ENCODE measurements around the gene OGFOD3. TPM values are rescaled to one million over a fixed set of nuclear protein-coding genes. Genes with fewer than 3 reads are reported as not detected.

Gene OGFOD3
- total and polyA plus RNA-seq, 9 of the 15 experiments (the other 6 are each of a cell fraction or from before 2014, with no cell fraction given), result 0.69 to 44.7 (median 18.9) TPM

DNA sequence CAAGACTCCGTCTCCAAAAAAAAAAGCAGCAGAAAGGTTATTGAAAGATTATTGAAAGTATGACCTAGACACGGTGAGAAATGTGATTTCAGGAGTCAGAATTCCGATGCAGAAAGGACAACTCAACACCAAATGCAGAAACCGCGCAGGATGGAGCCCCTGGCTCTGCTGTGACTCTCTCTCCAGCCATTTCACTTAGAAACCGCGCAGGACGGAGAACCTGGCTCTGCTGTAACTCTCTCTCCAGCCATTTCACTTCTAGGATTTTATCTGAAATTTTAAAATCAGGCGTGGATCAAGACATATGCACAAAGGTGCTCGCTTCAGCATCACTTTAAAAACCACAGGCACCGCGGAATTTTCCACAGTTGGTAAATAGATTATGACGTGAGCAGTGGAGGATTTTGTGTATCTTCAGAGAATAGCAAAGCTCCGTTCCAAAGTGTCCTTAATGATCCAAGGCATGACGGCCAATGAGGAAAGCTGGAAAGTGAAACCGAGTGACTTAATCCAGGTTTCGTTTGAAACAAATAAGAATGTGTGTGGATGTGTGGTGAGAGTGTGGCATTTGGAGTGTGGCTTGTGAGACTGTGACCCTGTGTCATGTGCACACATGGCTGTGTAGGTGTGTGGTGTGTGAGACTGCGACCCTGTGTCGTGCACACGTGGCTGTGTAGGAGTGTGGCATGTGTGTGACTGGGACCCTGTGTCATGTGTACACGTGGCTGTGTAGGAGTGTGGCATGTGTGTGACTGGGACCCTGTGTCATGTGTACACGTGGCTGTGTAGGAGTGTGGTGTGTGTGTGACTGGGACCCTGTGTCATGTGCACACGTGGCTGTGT is 37.3 kb downstream of the OGFOD3 start (continued):
- no peak for TF ChIP-seq KDM5B (IDR thresholded peaks at IDR 0.05; ENCODE audit: insufficient replicate concordance, low read depth, low read length)
- TF ChIP-seq ASH1L (IDR thresholded peaks at IDR 0.05; ENCODE audit: borderline replicate concordance, low read depth, partially characterized antibody), result no peak
- no peak for TF ChIP-seq BMI1 (IDR thresholded peaks at IDR 0.05; ENCODE audit: low read length)
- TF ChIP-seq ZC3H4 (CRISPR knock-in tag; IDR thresholded peaks at IDR 0.05; ENCODE audit: borderline replicate concordance), result peak; percentile 25; the same call in 1 of the 2 replicates
- TF ChIP-seq MIER1 (IDR thresholded peaks at IDR 0.05; ENCODE audit: low read depth), result no peak
- TF ChIP-seq, protein P1, sequence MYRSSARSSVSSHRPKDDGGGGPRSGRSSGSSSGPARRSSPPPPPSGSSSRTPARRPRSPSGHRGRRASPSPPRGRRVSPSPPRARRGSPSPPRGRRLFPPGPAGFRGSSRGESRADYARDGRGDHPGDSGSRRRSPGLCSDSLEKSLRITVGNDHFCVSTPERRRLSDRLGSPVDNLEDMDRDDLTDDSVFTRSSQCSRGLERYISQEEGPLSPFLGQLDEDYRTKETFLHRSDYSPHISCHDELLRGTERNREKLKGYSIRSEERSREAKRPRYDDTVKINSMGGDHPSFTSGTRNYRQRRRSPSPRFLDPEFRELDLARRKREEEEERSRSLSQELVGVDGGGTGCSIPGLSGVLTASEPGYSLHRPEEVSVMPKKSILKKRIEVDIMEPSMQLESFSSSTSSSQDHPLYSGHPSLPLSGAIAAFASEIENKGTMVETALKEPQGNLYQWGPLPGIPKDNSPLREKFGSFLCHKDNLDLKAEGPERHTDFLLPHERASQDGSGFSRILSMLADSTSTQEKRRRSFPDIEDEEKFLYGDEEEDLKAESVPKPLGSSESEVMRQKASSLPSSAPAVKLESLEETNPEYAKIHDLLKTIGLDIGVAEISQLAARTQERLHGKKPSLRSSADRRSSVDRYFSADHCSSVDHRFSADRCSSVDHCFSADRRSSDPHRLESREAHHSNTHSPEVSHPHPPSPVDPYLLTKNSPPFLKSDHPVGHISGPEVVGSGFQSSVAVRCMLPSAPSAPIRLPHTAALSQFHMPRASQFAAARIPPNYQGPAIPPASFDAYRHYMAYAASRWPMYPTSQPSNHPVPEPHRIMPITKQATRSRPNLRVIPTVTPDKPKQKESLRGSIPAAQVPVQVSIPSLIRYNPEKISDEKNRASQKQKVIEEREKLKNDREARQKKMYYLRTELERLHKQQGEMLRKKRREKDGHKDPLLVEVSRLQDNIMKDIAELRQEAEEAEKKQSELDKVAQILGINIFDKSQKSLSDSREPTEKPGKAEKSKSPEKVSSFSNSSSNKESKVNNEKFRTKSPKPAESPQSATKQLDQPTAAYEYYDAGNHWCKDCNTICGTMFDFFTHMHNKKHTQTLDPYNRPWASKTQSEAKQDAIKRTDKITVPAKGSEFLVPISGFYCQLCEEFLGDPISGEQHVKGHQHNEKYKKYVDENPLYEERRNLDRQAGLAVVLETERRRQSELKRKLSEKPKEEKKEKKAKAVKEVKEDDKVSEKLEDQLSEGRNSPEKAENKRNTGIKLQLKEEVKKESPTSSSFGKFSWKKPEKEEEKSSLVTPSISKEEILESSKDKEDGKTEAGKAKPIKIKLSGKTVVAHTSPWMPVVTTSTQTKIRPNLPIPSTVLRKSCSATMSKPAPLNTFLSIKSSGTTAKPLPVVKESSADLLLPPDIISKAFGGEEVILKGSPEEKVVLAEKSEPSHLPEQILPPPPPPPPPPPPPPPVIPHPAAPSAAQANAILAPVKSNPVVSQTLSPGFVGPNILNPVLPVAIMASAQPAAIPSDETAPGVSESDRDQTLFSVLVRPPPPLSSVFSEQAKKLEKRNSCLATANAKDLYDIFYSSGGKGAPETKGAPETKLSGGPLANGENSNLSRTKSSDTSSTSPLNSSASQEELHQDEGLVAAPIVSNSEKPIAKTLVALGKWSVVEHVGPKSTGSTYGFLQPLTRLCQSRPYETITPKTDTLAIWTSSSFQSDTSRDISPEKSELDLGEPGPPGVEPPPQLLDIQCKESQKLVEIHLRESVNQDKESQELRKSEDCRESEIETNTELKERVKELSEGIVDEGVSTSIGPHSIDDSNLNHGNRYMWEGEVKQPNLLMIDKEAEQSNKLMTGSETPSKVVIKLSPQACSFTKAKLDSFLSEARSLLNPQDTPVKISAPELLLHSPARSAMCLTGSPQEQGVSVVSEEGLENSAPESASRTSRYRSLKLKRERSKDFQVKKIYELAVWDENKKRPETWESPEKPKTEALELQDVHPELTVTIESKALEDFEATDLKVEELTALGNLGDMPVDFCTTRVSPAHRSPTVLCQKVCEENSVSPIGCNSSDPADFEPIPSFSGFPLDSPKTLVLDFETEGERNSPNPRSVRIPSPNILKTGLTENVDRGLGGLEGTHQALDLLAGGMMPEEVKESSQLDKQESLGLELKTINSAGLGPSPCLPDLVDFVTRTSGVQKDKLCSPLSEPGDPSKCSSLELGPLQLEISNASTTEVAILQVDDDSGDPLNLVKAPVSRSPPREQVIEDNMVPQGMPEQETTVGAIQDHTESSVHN (IDR thresholded peaks at IDR 0.05; ENCODE audit: borderline replicate concordance in 1 of 2, low read depth in 1 of 2), result no peak
